GM18873 (cell line): ENCODE measurements around the gene EMILIN3.
A peak's percentile ranks its signal among the peaks of the same experiment; 100 is the strongest.

Experiments
- ATAC-seq: cut with Tn5 transposase; IDR thresholded peaks from one replicate; pipeline ENCODE4 v1.9.1; 2021; ENCODE audit warnings: mild to moderate bottlenecking, moderate library complexity, moderate number of reproducible peaks; ENCODE audit not compliant: unreplicated experiment, low FRiP score

Gene EMILIN3, protein sequence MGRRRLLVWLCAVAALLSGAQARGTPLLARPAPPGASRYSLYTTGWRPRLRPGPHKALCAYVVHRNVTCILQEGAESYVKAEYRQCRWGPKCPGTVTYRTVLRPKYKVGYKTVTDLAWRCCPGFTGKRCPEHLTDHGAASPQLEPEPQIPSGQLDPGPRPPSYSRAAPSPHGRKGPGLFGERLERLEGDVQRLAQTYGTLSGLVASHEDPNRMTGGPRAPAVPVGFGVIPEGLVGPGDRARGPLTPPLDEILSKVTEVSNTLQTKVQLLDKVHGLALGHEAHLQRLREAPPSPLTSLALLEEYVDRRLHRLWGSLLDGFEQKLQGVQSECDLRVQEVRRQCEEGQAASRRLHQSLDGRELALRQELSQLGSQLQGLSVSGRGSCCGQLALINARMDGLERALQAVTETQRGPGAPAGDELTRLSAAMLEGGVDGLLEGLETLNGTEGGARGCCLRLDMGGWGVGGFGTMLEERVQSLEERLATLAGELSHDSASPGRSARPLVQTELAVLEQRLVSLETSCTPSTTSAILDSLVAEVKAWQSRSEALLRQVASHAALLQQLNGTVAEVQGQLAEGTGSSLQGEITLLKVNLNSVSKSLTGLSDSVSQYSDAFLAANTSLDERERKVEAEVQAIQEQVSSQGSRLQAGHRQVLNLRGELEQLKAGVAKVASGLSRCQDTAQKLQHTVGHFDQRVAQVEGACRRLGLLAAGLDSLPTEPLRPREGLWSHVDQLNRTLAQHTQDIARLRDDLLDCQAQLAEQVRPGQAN

DNA sequence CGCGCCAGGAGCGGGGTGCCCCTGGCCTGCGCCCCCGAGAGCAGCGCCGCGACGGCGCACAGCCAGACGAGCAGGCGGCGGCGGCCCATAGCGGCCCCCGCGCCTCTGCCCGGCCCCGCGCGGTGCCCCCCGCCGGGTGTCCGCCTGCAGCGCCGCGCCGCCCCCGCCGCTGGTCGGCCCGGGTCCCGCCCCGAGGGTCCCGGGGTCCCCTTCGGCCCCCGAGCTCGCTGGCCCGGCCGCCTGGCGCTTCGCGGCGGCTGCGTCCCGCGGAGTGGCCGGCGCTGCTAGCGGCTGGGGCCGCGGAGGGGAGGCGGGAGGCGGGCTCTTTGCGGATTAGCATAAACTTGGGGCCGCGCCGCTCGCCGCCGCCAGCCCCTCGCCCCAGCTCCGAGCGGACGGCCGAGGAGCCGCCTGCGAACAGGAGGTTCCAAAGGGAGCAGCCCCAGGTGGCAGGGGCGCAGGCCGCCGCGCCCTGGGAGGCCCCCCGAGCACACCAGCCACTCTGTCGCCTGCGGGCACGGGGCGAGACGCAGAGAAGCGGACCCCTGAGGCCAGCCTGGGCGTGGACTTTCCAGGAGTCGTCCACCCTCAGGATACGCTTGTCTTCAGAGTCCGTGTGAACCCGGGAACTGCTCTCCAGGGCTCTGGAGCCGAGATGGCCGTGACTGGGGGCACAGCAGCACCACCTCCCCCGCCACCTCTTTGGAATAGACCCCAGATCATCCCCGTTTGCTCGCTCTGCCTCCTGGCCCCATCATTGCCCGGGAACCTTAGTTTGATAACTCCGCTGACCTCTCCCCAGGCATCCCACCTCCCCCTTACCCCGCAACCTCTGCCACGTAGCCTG is at the start of gene EMILIN3:
Gene EMILIN3, minus strand, starts transcription at position 273 of the 847 bp plus-strand sequence. Its CDS starts 184 bp downstream, at position 89.
- ATAC-seq, result no peak

DNA sequence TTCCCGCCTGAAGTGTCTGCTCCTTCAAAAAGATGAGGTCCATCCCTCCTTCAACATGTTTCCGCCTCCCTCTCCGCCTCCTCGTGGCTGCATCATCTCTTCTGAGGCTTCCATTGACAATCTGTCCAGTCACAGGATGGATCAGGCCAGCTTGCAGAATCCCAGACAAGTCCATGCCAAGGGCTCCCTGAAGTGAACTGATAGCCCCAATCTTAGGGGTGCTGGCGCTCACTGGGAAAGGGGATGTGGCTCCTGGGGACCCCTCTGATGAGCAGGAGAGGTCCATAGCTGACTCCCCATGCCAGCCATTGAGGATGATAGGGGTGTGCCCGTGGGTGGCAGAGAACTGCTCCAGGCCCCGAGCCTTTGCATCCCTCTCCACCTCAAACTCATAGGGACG is 48.6 kb upstream of the EMILIN3 start:
- no peak for ATAC-seq

DNA sequence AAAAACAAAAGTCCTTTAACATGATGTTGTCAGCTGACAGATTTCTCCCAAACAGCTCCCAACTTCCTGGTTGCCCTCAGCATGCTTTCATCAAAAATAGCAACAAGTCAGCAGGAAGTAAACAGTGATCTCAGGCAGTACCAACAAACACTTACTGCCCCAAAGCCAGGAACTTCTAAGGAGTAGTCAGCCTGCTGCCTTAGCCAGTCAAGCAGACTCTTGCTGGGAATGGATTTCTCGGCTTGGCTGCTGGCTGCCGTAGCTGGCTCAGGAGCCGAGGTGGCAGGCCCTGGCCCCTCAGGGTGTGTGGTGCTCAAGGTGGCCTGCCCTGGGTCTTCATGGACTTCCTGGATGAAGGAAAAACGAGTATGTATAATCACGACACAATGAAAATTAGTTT is 46.6 kb upstream of the EMILIN3 start:
- ATAC-seq, result no peak

DNA sequence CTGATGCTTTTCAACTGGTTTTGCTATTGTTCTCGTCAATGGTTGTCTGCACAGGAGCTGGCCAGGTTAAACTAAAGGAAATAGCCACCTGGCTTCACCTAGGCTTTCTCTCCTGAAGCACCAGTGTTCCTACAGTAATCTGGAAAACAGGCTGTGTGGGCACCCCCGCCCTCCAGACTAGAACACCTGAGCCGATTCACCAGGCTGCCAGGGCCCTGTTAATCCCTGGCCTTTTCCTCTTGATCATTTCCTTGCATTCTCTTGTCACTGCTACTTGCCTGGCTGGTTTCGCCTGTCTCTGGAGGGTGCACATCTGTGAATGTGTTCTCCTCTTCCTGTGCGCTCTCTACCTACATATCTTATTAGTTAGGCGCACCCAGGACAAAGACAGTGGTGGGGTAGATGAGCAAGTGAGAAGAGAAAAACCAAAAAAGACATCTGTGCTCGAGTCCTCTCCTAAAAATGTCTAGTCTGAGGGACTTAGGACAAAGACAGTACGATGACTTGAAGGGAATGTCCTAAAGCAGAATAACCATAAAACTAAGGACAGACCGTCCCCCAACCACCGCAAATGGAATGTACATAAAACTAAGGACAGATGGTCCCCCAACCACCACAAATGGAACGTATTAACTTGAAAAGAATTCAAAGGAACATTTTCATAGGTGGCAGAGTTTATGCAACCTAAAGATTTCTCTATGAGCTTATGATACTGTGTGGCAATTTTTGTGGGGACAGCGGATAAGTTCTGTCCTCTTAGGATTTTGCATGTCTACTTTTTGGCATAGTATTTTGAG is 45.9 kb upstream of the EMILIN3 start:
- ATAC-seq, result no peak

DNA sequence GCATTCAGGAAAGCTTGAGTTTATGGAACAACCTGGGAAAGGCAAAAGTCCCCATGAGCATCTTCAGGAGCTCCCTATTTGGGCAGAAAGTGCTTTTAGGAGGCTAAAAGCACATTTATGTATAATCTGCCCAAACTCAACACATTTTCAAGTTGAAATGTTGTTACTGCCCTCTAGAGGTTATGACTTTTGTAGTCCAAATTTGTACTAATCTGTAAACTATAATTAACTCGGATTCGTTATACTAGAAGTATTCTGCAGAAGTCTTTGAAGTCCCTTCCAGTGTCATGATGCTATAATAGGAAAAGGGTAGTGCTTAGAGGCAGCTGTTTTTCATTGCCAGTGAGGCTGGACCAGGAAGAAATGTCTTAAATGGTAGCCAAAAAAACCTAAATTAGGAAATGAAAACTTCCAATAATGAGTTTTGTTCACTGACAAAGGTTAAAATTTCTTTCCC is 44.8 kb upstream of the EMILIN3 start:
- ATAC-seq, result no peak

DNA sequence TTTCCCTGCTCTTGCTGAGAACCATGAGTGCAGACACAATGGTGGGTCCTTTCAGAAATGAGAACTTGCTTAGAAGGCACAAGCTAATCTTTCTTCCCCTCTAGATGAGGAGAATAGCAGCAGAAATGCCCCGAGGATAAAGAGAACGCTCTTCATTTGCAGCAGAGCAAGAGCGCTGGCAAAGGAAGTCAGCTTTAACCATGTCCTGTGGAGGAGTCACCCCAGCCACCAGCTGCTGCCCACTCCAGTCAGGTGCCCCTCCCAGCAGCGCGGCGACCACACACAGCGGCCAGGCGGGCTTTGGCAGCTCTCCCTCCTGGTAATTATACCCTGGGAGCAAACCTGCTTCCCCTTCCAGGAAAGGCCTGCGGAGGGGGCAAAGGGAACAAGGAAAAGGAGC is 42.4 kb upstream of the EMILIN3 start:
- no peak for ATAC-seq

DNA sequence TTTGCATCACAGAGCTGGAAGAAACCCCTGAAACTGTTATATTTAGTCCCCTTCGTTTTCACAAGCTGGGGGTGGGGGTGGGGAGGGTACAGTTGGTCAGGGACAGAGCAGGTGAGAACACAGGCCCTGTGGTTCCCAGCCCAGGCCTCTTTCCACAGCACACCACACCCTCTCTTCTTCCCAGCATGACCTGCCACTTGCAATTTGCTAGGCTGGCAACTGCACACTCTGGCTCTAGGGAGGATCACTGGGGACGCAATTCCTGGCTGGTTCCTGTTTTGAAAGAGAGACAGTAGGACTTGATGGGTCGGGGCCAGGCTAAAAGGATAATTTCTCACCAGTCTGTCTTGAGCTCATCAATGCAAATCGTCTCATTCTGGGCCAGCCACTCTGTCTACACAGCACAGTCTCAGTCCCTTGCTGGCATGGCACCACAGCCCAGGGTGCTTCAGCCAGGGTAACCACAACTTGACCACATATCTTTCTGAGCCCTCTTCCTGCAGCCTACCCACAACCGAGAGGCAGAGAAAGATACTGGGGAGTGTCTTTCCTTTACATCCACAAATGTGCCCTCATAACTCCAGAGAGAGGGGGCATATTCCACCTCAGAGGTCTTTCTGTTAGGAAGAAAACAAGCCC is 41.7 kb upstream of the EMILIN3 start:
- peak; percentile 71 for ATAC-seq

DNA sequence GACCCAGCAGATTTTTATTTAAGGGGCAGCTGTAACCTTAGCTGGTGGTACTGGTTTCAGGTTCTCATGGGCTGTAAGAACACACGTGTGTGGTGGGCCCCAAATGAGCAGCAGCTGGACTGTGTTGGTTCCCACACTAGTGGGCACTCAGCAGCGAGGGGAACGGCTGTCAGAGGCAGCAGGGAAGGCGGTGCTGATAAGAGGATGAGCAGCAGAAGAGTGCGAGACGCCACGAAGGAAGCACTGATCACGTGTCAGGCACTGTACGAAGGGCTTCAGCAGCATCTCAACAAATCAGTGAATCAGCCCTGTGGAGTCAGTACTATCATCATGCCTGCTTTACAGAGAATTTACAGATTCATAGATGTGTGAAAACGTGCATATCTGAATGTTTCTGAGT is 41.0 kb upstream of the EMILIN3 start:
- ATAC-seq, result no peak

DNA sequence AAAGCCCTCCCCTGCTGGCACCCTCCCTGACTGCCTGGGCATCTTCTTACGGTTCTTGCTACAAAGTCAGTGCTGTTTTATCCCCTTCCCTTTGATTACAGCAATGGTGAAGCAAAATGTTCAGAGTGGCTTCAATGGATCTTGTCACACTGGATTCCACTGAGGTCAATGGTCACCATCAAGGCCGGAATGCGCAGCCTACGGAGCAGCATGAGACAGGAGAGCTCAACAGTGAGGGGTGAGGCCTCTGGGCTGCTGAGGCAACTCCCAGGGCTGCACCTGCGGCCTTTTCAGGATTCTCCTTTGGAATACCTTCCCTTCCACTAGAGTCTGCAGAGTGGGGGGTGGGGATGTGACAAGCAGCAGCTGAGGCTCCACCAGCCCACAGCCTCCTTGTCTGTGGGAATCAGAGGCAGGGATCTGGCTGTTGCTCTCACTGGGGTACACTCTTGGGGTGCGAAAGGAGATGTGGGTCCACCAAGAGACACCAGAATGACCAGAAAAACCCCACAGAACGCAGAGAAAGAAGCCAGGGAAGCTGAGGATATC is 40.4 kb upstream of the EMILIN3 start:
- no peak for ATAC-seq

DNA sequence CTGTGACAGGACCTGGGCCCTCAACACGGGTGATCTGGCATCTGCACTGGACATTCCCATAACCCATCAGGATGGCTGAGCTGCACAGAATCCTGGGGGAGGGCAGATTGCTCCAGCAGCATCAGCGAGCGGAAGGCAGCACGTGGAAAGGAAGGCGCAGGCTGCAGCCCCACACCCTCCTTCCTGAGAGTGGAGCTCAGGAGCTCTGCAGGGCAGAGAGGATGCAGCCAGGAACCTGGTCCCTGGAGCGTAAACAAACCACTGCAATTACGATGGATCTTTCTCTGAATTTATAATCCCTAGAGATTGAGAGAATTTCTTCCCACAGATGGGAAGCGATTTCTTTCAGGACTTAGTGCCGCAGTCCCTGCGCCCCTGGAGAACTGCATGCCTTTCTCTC is 39.7 kb upstream of the EMILIN3 start:
- no peak for ATAC-seq

DNA sequence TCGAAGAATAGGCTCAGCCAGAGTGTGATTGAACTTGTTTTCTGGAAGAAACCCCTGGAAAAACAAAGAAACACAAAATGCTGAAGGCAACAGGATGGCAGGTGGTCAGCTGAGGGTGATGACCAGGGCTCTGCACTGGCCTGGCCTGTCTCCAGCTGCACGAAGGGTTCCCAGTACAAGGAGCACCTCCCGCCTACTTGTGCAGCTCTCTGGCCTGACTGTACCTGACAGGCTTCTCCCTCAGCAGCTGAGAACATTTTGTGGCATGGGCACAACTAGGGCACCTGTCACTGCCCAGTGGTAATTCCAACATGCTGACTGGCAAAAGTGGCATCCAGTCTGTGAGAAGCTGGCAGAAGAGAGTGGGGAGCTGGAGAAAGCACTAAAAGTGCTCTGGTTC is 38.8 kb upstream of the EMILIN3 start:
- no peak for ATAC-seq

DNA sequence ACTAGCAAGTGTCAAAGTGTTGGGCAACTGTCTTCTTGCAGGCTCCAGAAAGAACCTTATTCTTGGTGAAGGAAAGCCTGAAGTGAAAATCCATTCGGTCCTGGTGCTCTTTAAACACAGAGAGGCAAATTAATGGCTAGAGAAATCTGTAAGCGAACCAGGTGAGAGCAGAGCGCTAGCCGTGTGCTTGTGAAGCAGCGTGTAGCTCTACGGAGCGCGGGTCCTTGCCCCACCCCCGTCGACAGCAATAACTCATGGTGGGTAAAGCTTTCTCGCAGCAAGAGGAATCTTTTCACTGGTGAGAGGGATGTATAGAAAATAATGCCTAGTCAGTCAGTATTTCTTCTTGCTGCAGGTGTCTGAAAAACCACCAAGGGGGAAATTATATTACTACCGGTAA is 37.0 kb upstream of the EMILIN3 start:
- ATAC-seq, result no peak

DNA sequence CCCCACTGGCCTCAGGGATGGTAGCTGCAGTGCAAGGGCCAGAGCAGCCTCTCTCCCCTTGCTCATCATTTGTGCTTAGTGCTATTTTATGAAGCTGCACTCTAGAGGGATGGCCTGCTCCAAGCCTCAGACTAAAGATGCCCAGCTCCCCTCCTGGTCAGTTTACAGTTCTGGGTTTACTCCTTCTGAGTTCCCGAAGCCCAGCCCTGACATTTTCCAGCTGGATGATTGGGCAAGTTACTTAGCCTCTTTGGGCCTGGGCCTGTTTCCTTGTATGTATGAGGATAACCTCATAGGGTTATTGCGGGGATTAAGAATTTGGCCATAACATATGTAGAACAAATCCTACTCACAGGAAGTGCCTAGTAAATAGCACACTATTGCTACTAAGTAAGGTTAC is 31.8 kb upstream of the EMILIN3 start:
- ATAC-seq, result no peak

DNA sequence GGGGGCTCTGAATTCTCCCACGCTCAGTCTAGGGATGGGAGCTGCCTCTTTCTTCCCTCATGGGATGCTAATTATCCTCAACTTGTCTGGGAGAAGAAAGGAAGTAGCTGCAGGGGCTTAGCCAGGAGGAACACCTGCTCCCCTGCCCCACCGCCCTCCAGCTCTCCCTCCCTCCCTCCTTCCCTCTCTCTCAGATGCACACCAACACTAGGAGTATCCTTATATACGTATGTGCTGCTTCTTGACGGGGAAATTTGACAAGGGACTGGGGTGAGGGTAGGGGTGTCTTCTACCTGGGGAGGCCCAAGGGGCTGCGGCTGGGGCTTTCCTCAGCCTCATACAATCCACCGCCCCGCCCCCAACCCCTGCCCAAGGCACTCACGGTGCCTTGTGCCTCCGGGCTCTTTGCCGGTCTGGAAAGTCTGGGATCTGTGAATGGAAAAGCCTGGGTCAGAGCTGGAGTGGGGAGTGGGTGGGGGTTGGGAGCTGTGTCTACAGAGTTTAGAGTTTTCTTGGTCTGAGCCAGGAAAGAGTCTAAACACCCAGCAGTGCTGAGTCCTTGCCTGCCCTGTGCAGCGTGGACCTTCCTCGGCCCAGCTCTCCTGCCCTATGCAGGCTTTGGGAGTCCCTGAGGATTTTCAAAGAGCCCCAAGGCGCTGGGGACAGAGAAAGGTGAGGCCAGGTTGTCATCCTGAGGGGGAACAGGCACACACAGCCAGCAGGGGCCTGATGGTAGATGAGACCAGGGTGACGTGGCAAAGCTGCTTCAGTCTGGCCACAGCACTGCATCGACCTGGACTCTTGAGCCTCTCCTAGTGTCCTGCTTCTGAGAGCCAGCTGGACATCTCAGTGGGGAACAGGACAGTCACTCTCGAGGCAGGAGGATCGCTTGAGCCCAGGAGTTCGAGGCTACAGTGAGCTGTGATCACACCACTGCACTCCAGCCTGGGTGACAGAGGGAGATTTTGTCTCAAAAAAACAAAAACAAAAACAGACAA is 29.3 kb upstream of the EMILIN3 start:
- no peak for ATAC-seq

DNA sequence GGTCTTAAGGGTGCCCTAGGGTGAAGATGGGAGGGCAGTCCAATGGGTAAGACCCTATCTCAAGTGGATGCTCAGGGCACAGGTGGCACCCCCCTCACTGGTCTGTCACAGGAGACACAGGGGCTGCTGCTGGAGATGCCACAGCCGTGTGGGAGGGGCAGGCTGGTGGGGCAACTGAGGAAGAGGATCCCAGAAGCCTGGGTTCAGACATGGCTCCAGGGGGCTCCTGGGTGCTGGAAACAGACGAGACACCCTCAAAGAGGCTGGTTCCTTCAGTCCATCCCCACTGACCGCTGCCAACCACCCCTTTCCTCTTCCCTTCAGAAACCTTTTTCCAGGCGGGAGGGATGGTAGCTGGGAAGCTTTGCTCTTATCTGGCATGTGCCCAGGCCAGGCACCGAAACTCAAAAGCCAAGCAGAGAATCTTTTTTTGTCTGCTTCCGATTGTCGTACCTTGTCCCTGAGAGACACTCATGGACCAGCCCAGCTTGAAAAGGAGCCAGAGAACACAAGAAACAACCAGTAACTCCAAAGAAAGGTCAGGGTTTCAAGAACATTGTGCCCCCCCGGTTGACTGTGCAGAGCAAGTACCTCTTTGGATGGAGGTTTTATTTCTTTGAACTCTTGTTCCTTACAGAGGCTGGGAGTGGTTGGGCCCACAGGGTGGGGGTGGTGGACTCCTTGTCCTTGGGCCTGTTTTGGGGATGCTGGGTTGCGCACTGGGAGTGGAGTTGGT is 28.5 kb upstream of the EMILIN3 start:
- ATAC-seq, result no peak

DNA sequence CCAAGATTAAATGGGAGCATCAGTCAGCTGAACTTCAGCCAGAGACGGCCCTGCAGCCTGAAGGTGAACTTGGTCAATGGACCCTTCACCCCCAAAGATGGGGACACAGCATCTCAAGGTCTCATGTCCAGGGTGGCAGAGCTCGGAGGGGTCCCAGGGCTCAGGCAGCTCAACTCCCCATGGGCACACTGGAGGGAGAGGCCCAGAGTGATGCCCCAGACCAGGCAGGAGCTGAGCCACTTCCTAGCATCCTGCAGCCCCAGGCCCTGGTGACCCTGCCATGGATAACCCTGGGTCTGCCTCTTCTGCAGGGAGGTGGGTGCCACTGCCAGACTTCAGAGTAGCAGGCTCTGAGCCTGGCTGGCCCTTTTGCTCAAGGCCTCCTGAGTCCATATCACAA is 27.5 kb upstream of the EMILIN3 start:
- no peak for ATAC-seq

DNA sequence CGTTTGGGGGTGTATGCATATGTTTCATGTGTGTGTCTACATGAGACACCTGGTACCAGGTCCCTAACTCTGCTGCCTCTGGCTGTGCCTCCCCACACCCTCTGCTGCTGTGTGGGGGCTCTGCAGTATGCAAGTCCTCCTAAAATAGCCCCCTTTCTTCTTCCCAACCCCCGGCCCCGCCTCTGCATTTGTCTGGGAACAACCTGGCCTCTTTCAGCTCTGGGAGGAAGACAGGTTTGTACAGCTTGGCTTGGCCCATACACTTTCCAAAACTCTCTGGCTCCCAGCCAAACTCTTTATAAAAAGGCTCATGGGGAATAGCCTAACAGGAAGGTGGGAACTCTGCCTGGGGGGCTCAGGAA is 27.1 kb upstream of the EMILIN3 start:
- no peak for ATAC-seq
